Lung (tissue), 12 donors: ENCODE data around the gene CDC42EP3. TPM values are rescaled to one million over a fixed set of nuclear protein-coding genes. Genes with fewer than 3 reads are reported as not detected.
A peak's percentile ranks its signal among the peaks of the same experiment; 100 is the strongest.

ENCODE experiments used
- ATAC-seq: fragments of 200-7000 bp; cut with Tn5 transposase; one replicate; pipeline ENCODE4 v1.9.1; 2020; ENCODE audit warnings: moderate number of reproducible peaks; ENCODE audit not compliant: insufficient read depth, low FRiP score
- DNase-seq, 3 donors: peaks; one replicate each; pipeline ENCODE4 v3.0.0-alpha.2; 2013 to 2017
- H3K27ac ChIP-seq, 2 donors: one replicate each; pipeline ENCODE4 v1.5.1; 2013; ENCODE audit warnings: mild to moderate bottlenecking in 2 of 2, moderate library complexity in 2 of 2, control low read depth in 1 of 2, inconsistent platforms in 1 of 2, low read depth in 1 of 2, low read length in 1 of 2
- H3K27me3 ChIP-seq, 3 donors: one replicate each; pipeline ENCODE4 v1.5.1; 2013; ENCODE audit warnings: low read length in 2 of 3; ENCODE audit not compliant: control insufficient read depth in 3 of 3, insufficient read depth in 3 of 3
- H3K36me3 ChIP-seq, 4 donors: one replicate each; pipeline ENCODE4 v1.5.1; 2013; ENCODE audit warnings: low read length in 4 of 4, mild to moderate bottlenecking in 1 of 4, moderate library complexity in 1 of 4; ENCODE audit not compliant: control insufficient read depth in 4 of 4, insufficient read depth in 4 of 4
- H3K4me1 ChIP-seq, 5 donors: one replicate each; pipeline ENCODE4 v1.5.1; 2013; ENCODE audit warnings: low read length in 5 of 5, mild to moderate bottlenecking in 2 of 5, moderate library complexity in 1 of 5; ENCODE audit not compliant: control insufficient read depth in 5 of 5, insufficient read depth in 5 of 5
- H3K4me3 ChIP-seq: one replicate; pipeline ENCODE4 v1.5.1; 2013; ENCODE audit warnings: mild to moderate bottlenecking, control low read depth, moderate library complexity
- H3K9ac ChIP-seq, 2 donors: one replicate each; pipeline ENCODE4 v1.5.1; 2013; ENCODE audit warnings: low read length in 2 of 2, control low read depth in 1 of 2; ENCODE audit not compliant: insufficient read depth in 1 of 2
- H3K9me3 ChIP-seq, 4 donors: one replicate each; pipeline ENCODE4 v1.5.1; 2013; ENCODE audit warnings: low read length in 3 of 4, mild to moderate bottlenecking in 1 of 4, moderate library complexity in 1 of 4; ENCODE audit not compliant: control insufficient read depth in 4 of 4, insufficient read depth in 3 of 4
- CTCF ChIP-seq: IDR thresholded peaks from 2 replicates; pipeline ENCODE4 v1.5.1; 2012; ENCODE audit warnings: mild to moderate bottlenecking; ENCODE audit errors: control extremely low read depth, extremely low read depth
- WGBS, 2 donors: extraction: QIAGEN DNeasy Blood & Tissue Kit; methylation state at CpG; one replicate each; pipeline ENCODE4 v1.1.7; 2013; 5-methylcytosine and 5-hydroxymethylcytosine counted together
- polyA plus RNA-seq, 2 donors: library from polyadenylated mRNA; stranded (reverse); fragments of 200-250 nt; gene quantifications; one replicate each; pipeline ENCODE4 v1.2.1, GENCODE V29; 2013
- total RNA-seq, 2 donors: library from RNA; depleted of rRNA in 1 of 2; stranded (reverse); fragments of >200 nt in 1 of 2; gene quantifications; one replicate each; pipeline ENCODE4 v1.2.1, GENCODE V29; 2014 to 2021
- donor health status: control.
- donor health status: control.
- donor health status: Bipolar disorder and iron deficiency.
- donor health status: healthy.
- donor health status: DM: yes; HTN: yes; CAD: no.

The CDC42EP3 gene
- total and polyA plus RNA-seq, 4 donors, result 22.9 to 59.0 (median 38.0) TPM

GRCh38 chr2:37666772-37667171 is 4.7 kb downstream of the CDC42EP3 start:
- Histone ChIP-seq H3K9me3 (no peaks in the 10 kb centered on the region), H3K36me3 (peaks cover 0 to 19% (median 0%) of the 10 kb centered on the region in 4 donors), H3K27me3 (no peaks in the 10 kb centered on the region), H3K9ac (no peak overlapping the region), H3K27ac (peak overlapping the region in 1 of 2 donors; percentile 39), H3K4me1 (peaks cover 0 to 37% (median 11%) of the 10 kb centered on the region in 5 donors), H3K4me3 (peak overlapping the region; percentile 13)
- TF ChIP-seq CTCF, result no peak
- DNase-seq (no peak), ATAC-seq (no peak)
- 89 to 95% methylated on average over 2 of the region's 2 CpGs for WGBS, 2 donors

- TF ChIP-seq CTCF, result no peak
- Histone ChIP-seq H3K9me3 (no peaks in the 10 kb centered on the region), H3K27ac (peak overlapping the region in 1 of 2 donors; percentile 68), H3K27me3 (no peaks in the 10 kb centered on the region), H3K4me1 (peaks cover 0 to 44% (median 8%) of the 10 kb centered on the region in 5 donors), H3K36me3 (peaks cover 0 to 21% (median 0%) of the 10 kb centered on the region in 4 donors), H3K4me3 (no peak overlapping the region), H3K9ac (no peak overlapping the region)
- DNase-seq (no peak), ATAC-seq (no peak)
- WGBS, 2 donors, result 63 to 69% methylated on average over 11 of the region's 11 CpGs
Observed at GRCh38 chr2:37665604-37666362, 5.7 kb downstream of the CDC42EP3 start.

- Histone ChIP-seq H3K36me3 (peaks cover 0 to 24% (median 0%) of the 10 kb centered on the region in 4 donors), H3K27me3 (no peaks in the 10 kb centered on the region), H3K4me1 (peaks cover 0 to 50% (median 2%) of the 10 kb centered on the region in 5 donors), H3K27ac (peak overlapping the region in 1 of 2 donors; percentile 68), H3K9ac (no peak overlapping the region), H3K9me3 (no peaks in the 10 kb centered on the region), H3K4me3 (no peak overlapping the region)
- no peak for TF ChIP-seq CTCF
- WGBS, 2 donors, result 93 to 96% methylated on average over 2 of the region's 2 CpGs
- DNase-seq (no peak), ATAC-seq (no peak)
Observed at GRCh38 chr2:37665043-37665442, 6.4 kb downstream of the CDC42EP3 start.
